ENCODE results near the gene KIFC3. TPM values are rescaled to one million over a fixed set of nuclear protein-coding genes. Genes with fewer than 3 reads are reported as not detected.

The KIFC3 gene
- total RNA-seq, 6 donors from 2014 or later, result 82.6 to 340 (median 110) TPM

GRCh38 chr16:57753448-57754353 is 48.6 kb downstream of the KIFC3 start:
- peak in 1 of 2 donors; percentile 53 for DNase-seq
- Histone ChIP-seq H3K27ac (no peak overlapping the region), H3K36me3 (peaks cover 0 to 75% (median 34%) of the 10 kb centered on the region in 4 donors), H3K4me3 (no peak overlapping the region), H3K4me1 (peaks cover 4 to 11% (median 9%) of the 10 kb centered on the region in 4 donors), H3K9me3 (no peaks in the 10 kb centered on the region), H3K27me3 (no peaks in the 10 kb centered on the region)
- 94 to 95% methylated on average over 21 to 26 of the region's 32 CpGs for WGBS, 2 donors
- no peak for TF ChIP-seq EP300 (IDR thresholded peaks at IDR 0.05)
- TF ChIP-seq POLR2A (IDR thresholded peaks at IDR 0.05), result no peak
- TF ChIP-seq POLR2AphosphoS5 (IDR thresholded peaks at IDR 0.05), result no peak
- no peak for TF ChIP-seq CTCF (IDR thresholded peaks at IDR 0.05)
- ATAC-seq (ENCODE audit: low FRiP score in 2 of 2), result no peak

- H3K27ac ChIP-seq, result no peak overlapping the region
- no peaks in the 10 kb centered on the region for H3K9me3 ChIP-seq
- TF ChIP-seq POLR2A (IDR thresholded peaks at IDR 0.05) (no peak), POLR2AphosphoS5 (IDR thresholded peaks at IDR 0.05) (no peak)
- H3K4me3 ChIP-seq, result no peak overlapping the region
- peaks cover 4 to 9% (median 8%) of the 10 kb centered on the region in 4 donors for H3K4me1 ChIP-seq
- H3K36me3 ChIP-seq, result peaks cover 0 to 68% (median 32%) of the 10 kb centered on the region in 4 donors
- no peak for ATAC-seq (ENCODE audit: low FRiP score in 2 of 2)
- H3K27me3 ChIP-seq, result no peaks in the 10 kb centered on the region
- 88 to 94% methylated on average over 19 to 33 of the region's 44 CpGs for WGBS, 2 donors
- peak in 1 of 2 donors; percentile 77 for DNase-seq
Observed at GRCh38 chr16:57752581-57753447, 49.5 kb downstream of the KIFC3 start.

GRCh38 chr16:57752203-57752580 is 50.1 kb downstream of the KIFC3 start:
- no peak overlapping the region for H3K4me3 ChIP-seq
- H3K9me3 ChIP-seq, result no peaks in the 10 kb centered on the region
- peaks cover 0 to 68% (median 30%) of the 10 kb centered on the region in 4 donors for H3K36me3 ChIP-seq
- DNase-seq, result peak in 1 of 2 donors; percentile 56
- no peak for ATAC-seq (ENCODE audit: low FRiP score in 2 of 2)
- peaks cover 0 to 3% (median 3%) of the 10 kb centered on the region in 4 donors for H3K4me1 ChIP-seq
- no peak overlapping the region for H3K27ac ChIP-seq
- no peaks in the 10 kb centered on the region for H3K27me3 ChIP-seq
- WGBS, 2 donors, result 89 to 93% methylated on average over 4 to 6 of the region's 6 CpGs
- TF ChIP-seq CTCF (IDR thresholded peaks at IDR 0.05) (no peak), POLR2AphosphoS5 (IDR thresholded peaks at IDR 0.05) (no peak), POLR2A (IDR thresholded peaks at IDR 0.05) (no peak), EP300 (IDR thresholded peaks at IDR 0.05) (no peak)

- ATAC-seq (ENCODE audit: low FRiP score in 2 of 2) (no peak), DNase-seq (peak in 1 of 2 donors; percentile 73)
- Histone ChIP-seq H3K27me3 (no peaks in the 10 kb centered on the region), H3K9me3 (no peaks in the 10 kb centered on the region), H3K4me3 (no peak overlapping the region), H3K36me3 (peaks cover 0 to 66% (median 33%) of the 10 kb centered on the region in 4 donors), H3K27ac (no peak overlapping the region), H3K4me1 (no peaks in the 10 kb centered on the region)
- no peak for TF ChIP-seq EP300 (IDR thresholded peaks at IDR 0.05)
- TF ChIP-seq POLR2AphosphoS5 (IDR thresholded peaks at IDR 0.05), result no peak
- TF ChIP-seq POLR2A (IDR thresholded peaks at IDR 0.05), result no peak
- no peak for TF ChIP-seq CTCF (IDR thresholded peaks at IDR 0.05)
- 90 to 94% methylated on average over 9 to 26 of the region's 26 CpGs for WGBS, 2 donors
Observed at GRCh38 chr16:57751539-57752202, 50.6 kb downstream of the KIFC3 start.
